SK-N-SH (cell line): ENCODE data around the gene DHX29.

Experiments
- CTCF ChIP-seq: fragments of 200-600 bp; sonication (generic); IDR thresholded peaks from 2 replicates; pipeline ENCODE4 v1.6.1; 2017; ENCODE audit warnings: antibody characterized with exemption, mild to moderate bottlenecking, moderate library complexity
- EP300 ChIP-seq, 2 experiments: IDR thresholded peaks; 2 replicates each; pipeline versions ENCODE4 v1.4.0 to v1.6.1; 2012; ENCODE audit warnings: borderline replicate concordance in 1 of 2, low read depth in 1 of 2, low read length in 1 of 2
- FOSL2 ChIP-seq: IDR thresholded peaks from 2 replicates; pipeline ENCODE4 v1.4.0; 2012; ENCODE audit warnings: low read depth, mild to moderate bottlenecking, moderate library complexity, borderline replicate concordance
- GABPA ChIP-seq: IDR thresholded peaks from 2 replicates; pipeline ENCODE4 v1.4.0; 2012; ENCODE audit warnings: low read depth, mild to moderate bottlenecking
- MAX ChIP-seq: IDR thresholded peaks from 2 replicates; pipeline ENCODE4 v1.4.0; 2012; ENCODE audit warnings: low read depth
- MXI1 ChIP-seq: IDR thresholded peaks from 2 replicates; pipeline ENCODE4 v1.6.1; 2012; ENCODE audit warnings: mild to moderate bottlenecking, low read depth, low read length, improper control_type of control experiment
- REST ChIP-seq: IDR thresholded peaks from 2 replicates; pipeline ENCODE4 v1.6.1; 2012; ENCODE audit warnings: mild to moderate bottlenecking, low read depth, low read length, moderate library complexity
- RFX5 ChIP-seq: IDR thresholded peaks from 2 replicates; pipeline ENCODE4 v1.6.1; 2012; ENCODE audit warnings: mild to moderate bottlenecking, improper control_type of control experiment, low read length
- SMC3 ChIP-seq: IDR thresholded peaks from 2 replicates; pipeline ENCODE4 v1.6.1; 2012; ENCODE audit warnings: low read depth, low read length, improper control_type of control experiment
- USF2 ChIP-seq: fragments of 150-350 bp; IDR thresholded peaks from 2 replicates; pipeline ENCODE4 v1.6.1; 2017; ENCODE audit warnings: antibody characterized with exemption, low read length, low read depth, borderline replicate concordance
- YY1 ChIP-seq: IDR thresholded peaks from 2 replicates; pipeline ENCODE4 v1.4.0; 2012; ENCODE audit warnings: low read depth, mild to moderate bottlenecking

- TF ChIP-seq CTCF (no peak), FOSL2 (no peak), EP300 (IDR thresholded peaks at IDR 0.05; ENCODE audit: borderline replicate concordance in 1 of 2, low read depth in 1 of 2, low read length in 1 of 2) (no peak), USF2 (no peak), YY1 (no peak), SMC3 (no peak), MAX (no peak), RFX5 (no peak), GABPA (no peak), MXI1 (no peak), REST (no peak)
Observed at GRCh38 chr5:55231919-55232270, 75.6 kb downstream of the DHX29 start.
